AML-193 (cell line): ENCODE data around the gene BRK1.
"Not testable (repeated sequence)": the region's sequence is repeated elsewhere in the genome, so short reads cannot be mapped to it uniquely, and the experiment has no call there.

ENCODE experiments used
- DNase-seq, 2 experiments: peaks; one replicate each; lab custom pipeline; 2025; lab: John Stamatoyannopoulos, UW

Gene BRK1

DNA sequence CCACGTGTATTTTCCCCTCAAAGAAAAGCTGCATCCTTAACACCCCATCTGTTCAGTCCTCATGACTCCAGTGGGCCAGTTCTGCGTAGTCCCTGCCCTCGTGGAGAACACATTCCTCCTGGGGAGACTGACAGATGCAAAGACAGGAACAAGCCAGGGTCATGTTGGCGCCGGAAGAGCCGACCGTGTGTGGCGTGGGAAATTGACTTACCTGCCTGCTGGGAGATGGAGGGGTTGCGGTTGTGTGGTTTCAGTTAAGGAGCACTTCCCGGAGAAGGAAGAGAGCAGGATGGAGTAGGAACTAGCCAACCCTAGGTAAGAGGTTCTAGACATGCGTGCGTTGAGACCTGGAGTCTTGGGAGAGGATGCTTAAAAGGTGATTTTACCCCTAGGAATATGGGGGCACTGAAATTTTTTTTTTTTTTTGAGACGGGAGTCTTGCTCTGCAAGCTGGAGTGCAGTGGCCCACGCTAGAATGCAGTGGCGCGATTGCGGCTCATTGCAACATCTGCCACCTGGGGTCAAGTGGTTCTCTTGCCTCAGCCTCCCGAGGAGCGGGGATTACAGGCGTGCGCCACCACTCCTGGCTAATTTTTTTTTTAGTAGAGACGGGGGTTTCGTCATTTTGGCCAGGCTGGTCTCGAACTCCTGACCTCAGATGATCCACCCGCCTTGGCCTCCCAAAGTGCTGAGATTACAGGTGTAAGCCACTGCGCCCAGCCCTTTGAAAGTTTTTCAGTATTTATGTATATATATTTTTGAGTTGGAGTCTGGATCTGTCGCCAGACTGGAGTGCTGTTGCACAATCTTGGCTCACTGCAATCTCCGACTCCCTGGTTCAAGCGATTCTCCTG lies 27.5 kb downstream of the BRK1 start:
- DNase-seq: peak in 1 of 2 experiments; percentile 21

DNA sequence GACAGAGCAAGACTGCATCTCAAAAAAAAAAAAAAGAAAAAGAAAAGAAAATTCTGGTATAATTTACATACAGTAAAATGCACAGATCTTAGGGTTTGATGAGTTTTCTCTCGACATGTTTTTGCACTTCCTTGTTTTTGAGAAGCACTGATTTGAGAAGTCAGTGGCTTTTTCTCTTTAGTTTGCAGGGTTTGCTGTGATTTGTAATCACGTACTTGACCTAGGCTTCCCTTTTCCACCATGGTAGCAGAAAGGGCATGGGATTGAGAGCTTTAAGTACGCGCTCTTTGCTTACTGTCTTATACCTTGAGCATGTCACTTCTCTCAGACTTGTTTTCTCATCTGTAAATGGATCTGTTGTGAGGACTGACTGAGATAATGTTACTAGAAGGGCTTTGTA lies 30.2 kb downstream of the BRK1 start:
- no peak for DNase-seq

DNA sequence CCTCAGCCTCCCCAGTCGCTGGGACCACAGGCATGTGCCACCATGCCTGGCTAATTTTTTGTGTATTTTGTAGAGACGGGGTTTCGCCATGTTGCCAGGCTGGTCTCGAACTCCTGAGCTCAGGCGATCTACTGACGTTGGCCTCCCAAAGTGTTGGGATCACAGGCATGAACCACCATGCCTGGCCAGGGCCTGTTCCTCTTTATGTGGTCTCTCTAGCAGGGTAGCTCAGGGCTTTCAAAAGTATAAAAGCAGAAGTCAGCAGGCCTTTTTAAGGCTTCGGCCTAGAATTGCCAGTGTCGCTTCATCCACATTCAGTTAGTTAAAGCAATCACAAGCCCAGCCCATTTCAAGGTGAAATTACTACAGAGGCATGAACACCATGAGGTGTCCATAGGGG lies 33.8 kb downstream of the BRK1 start:
- DNase-seq: peak; percentile 33 to 44

DNA sequence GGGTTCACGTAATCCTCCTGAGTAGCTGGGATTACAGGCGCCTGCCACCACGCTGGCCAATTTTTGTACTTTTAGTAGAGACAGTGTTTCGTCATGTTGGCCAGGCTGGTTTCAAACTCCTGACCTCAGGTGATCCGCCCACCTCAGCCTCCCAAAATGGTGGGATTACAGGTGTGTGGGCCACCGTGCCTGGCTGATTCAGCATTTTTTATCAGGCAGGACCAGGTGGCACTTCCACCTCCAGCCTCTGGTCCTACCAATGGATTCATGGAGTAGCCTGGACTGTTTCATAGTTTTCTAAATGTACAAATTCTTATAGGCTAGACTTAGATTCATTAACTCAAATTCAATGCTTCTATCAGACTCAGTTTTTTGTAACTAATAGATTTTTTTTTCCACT lies 35.5 kb downstream of the BRK1 start:
- no peak for DNase-seq

DNA sequence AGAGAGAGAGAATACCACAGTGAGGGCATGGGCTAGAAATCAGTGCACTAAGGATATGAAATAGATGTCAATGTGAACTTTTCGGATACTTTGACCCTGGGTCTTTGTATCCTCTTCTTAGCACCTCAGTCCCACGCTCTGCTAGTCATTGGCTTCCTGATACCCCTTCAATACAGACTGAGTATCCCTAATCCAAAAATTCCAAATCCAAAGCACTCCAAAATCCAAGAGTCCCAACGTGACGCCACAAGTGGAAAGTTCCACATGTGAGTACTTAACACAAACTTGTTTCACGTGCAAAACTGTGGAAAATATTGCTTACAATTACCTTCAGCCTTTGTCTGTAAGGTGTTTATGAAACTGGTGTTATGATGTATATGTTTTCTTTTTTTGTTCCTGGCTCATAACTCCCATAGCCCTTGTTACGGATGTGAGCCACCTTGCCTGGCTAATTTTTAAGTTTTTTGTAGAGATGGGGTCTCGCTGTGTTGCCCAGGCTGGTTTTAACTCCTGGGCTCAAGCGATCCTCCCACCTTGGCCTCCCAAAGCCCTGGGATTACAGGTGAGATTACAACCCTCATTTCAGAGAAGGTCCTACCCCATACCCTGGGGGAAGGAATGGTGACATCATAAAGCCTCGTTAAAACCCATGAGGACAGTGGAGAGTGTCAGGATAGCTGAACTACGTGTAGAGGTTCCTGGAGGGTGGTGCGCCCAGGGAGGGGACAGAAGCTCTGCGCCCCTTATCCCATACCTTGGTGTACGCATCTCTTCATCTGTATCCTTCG lies 39.1 kb downstream of the BRK1 start:
- DNase-seq: no peak

DNA sequence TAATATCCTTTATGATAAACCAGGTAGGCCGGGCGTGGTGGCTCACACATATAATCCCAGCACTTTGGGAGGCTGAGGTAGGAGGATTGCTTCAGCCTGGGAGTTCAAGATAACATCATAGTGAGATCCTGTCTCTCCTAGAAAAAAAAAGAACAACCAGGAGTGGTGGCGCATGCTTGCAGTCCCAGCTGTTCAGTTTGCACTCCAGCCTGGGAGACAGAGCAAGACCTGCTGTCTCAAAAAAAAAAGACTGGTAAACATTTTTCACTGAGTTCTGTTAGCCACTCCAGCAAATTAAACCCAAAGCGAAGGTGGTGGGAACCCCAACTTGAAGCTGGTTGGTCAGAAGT lies 39.6 kb downstream of the BRK1 start:
- DNase-seq: no peak

DNA sequence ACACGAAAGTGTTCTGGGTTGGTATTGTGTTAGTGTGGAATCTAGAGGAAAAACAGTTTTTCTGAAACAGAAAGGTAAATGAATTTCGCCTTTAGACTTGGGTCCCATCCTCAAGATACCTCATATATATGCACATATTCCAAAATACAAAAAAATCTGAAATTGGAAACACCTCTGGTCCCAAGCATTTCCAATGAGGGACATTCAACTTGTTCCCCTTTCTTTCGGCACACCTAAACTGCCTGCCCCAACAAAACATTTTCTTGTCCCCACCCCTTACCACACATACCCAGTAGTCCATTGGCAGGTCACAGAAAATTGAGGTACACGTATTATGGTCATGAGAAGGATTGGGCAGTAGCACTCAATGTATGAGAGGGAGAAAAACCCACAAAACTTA lies 40.2 kb downstream of the BRK1 start:
- DNase-seq: no peak

DNA sequence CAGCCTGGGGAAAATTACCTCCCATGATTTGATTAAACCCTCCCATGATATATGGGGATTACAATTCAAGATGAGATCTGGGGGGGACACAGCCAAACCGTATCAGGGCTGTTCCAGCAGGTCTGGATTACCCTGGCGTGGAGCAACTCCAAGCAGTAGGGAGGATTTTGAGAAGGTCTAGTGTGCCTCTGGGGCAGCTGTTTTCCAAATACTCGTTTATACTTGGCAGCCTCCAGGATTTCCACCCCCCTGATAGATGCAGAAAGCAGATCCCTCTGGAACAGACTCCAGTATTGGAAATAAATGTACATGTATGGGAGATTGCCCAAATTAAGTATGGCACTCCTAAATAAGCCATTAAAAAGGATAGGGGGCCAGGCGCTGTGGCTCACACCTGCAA lies 41.6 kb downstream of the BRK1 start:
- no peak for DNase-seq

DNA sequence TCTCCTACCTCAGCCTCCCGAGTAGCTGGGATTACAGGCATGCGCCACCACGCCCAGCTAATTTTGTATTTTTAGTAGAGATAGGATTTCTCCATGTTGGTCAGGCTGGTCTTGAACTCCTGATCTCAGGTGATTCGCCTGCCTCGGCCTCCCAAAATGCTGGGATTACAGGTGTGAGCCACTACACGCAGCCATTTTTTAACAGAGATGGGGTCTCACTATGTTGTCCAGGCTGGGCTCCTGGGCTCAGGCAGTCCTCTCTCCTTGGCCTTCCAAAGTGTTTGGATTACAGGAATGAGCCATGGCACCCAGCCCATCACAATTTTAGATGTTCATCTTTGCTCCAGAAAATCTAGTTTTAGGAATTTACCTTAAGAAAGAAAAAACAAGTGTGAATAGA lies 43.1 kb downstream of the BRK1 start:
- not testable (repeated sequence) for DNase-seq

DNA sequence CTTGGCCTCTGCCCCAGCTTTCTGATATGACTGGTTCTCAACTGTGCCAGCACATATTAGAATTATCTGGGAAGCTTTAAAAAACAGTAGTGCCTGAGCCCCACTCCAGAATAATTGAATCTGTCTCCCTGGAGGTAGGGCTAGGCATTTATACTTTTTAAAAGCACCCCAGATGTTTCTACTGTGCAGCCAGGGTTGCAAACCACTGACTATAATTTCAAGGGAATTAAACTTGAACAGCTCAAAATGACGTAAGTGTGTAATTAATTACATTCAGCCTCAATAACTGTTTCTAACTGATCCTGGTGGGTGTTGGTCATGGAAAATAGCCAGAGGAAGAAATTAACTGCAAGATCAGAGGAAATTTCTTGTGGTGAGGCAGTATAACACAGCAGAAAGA lies 44.9 kb downstream of the BRK1 start:
- DNase-seq: no peak

DNA sequence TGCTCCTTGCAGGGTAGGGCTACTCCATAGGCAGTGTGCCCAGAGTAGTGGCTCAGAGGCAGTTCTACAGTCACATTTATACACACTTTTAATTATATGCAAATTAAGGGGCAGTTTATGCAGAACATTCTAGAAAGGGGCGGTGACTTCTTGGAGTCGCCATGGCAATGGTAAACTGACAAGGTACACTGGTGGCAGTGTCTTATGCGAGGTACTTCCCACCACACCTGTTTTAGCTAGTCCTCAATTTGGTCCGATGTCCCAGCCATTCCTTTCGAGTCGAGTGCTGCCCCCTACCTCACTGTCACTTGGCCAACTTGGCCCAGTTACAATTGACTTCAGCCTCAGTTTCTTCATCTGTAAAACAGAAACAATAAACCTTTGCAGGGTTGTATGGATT lies 45.5 kb downstream of the BRK1 start:
- DNase-seq: no peak

DNA sequence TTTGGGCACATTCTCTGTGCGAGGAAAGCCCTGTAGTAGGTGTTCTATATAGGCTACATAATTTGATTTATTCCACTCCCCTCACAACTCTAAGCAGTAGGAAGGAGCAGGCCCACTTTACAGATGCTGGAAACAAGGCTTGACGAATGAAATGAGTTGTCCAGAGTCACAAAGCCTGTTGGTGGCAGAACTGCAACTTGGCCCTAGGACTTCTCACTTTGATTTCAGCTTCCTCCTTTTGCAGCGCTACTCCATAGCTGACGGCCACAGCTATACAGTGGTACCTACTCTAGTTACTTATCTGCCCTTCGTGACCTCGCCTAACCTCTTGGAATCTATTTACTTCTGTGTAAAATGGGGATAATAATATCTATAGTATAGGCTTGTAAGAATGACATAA lies 46.7 kb downstream of the BRK1 start:
- DNase-seq: peak; percentile 68 to 73

DNA sequence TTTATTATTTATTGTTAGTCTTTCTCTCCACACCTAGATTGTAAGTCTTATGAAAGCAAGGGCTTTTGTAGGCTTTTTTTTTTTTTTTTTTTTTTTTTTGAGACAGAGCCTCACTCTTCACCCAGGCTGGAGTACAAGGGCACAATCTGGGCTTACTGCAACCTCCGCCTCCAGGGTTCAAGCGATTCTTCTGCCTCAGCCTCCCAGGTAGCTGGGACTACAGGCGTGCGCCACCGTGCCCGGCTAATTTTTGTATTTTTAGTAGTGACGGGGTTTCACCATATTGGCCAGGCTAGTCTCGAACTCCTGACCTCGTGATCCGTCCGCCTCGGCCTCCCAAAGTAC lies 48.7 kb downstream of the BRK1 start:
- not testable (repeated sequence) for DNase-seq

DNA sequence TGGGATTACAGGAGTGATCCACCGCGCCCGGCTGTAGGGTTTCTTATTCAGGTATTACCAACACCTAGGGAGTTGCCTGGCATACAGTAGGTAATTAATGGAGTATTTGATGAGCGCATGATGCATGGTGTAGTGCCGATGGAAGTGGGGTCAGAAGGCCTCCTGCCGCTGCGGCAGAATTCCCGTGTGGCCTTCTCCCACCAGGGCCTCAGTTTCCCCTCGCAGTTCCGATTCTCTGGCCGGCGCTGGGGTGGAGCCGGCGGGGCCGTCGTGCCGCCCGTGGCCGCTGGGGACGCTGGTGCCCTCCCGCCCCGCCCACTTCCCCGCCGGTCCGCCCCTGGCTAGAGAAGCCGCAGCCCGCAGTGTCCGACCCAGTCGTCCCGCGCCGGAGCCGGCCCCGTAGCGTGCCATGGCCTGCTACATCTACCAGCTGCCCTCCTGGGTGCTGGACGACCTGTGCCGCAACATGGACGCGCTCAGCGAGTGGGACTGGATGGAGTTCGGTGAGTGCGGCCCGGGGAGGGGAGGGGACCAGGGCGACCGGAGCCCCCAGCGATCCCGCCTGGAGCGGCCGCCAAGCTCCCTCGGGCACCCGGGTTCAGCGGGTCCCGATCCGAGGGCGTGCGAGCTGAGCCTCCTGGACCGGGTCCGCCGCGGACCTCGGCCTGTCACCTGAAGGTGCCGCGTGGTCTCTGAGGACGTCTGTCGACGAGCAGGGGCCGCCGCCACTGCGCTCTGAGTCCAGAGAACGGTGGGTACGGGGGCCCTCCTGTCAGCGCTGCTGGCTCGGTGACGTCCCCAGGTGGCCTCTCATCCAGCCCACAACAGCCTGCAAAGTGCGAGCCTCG lies 49.3 kb downstream of the BRK1 start, which contains the start of gene IRAK2:
IRAK2 (plus strand) TSS at position 374 of the 848 bp plus-strand sequence; CDS start at position 410, 36 bp downstream.
- DNase-seq: peak; percentile 45 to 53

DNA sequence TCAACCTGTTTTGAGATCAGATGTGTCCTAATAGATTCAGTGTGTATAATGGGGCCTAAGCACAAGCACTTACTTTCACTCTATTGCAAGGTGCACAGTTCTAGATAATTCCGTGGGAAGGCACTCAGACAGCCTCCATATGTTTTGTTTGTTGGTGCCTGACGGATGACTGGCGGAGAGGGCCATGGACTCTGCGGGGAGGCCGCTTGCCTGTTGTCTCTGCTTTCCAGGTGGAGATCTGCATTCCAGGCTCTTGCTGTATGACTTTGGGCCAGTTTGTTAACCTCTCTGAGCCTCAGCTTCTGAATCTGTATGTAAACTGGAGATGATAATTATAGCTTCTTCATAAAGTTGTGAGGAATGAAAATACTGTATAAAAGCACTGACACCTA lies 50.7 kb downstream of the BRK1 start:
- DNase-seq: no peak

DNA sequence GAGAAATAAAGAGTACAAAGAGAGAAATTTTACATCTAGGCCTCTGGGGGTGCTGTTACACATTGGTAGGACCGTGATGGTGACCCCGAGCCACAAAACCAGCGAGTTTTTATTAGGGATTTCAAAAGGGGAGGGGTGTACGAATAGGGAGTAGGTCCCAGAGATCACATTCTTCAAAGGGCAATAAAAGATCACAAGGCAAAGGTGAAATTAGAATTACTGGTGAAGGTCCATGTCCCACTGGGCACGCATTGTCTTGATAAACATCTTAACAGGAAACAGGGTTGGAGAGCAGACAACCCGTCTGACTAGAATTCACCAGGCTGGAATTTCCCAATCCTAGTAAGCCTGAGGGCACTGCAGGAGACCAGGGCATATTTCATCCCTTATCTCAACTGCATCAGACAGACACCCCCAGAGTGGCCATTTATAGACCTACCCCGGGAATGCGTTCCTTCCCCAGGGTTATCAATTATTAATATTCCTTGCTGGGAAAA lies 53.6 kb downstream of the BRK1 start:
- DNase-seq: no peak

DNA sequence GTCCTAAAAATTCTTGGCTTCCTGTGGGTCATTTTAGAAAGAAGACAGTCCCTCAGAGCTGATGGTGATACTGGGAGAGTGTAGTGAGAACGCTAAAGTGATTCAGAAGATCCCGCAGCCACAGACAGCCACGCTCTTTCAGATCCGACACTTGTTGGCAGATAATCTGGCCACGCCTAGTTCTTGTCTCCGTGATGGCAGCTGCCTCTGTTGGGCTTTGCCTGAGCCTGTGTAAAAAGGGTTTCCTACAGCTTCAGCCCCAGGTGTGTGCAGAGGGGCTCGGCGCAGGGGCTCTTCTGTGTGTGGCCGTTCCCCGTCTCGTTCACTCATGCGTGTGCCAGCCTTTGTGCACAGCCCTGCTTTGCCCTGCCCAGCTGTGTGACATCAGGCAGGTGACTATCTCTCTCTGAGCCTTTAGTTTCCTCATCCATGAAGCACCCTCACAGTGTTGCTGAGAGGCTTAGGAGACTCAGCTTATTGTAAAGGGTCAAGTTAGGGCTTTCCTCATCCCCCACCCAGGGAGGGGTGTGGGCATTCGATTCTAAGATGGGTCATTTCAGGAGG lies 55.5 kb downstream of the BRK1 start:
- DNase-seq: no peak

DNA sequence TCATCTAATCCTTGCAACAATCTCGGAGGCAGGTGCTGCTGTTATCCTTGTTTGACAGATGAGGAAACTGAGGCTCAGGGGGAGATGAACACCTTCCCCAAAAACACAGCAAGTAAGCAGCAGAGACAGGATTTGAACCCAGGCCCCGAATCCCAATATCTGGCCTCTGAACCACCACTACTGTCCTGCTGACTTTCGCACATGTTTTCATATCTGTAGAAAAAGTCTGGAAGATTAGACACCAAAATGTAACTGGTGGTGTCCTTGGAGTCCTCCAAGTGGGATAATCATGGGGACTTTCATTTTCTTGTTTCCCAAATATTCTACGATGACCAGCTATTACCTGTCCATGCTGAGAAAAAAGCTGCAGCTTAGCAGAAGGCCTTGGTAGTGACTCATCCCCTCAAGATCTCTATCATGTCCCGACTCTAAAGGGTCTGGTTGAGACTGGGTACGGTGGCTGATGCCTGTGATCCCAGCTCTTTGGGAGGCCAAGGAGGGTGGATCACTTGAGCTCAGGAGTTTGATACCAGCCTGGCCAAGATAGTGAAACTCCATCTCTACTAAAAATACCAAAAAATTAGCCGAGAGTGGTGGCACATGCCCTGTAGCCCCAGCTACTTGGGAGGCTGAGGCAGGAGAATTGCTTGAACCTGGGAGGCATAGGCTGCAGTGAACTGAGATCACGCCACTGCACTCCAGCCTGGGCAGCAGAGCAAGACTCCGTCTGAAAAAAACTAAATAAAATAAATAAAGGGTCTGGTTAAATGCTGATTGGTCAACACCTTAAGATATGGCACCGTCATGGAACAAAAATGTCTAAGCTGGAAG lies 57.8 kb downstream of the BRK1 start:
- no peak for DNase-seq

DNA sequence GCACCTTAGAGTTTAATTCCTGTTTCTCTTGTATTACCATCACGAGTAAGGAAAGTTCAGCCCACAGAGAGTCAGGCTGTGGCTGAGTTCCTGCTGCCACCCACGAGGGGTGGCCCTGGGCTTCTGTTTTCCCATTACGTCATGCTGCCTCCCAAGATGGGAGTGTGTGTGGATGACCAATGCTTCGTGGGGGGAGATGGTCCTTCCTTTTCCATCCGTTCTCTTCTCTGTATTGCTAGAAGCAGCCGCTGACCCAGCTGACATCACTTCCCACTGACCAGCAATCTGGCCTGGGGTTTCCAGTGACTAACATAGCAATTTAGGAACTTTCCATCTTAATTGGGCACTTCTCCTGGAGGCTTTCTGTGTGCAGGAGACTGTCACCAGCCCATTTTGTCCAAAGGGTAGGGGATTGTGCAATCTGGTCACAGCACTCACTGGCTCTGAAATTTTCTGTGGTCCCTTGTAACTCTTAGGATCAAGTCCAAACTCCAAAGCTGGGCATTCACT lies 58.5 kb downstream of the BRK1 start:
- peak; percentile 83 to 84 for DNase-seq

DNA sequence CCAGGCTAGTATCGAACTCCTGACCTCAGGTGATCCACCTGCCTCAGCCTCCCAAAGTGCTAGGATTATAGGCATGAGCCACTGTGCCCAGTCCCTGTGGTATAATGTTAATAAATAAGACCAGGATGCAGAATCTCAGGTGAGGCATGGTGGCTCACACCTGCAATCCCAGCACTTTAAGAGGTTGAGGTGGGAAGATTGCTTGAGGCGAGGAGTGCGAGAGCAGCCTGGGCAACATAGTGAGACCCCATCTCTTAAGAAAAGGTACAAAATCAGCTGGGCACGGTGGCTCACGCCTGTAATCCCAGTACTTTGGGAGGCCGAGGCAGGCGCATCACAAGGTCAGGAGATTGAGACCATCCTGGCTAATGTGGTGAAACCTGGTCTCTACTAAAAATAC lies 59.9 kb downstream of the BRK1 start:
- DNase-seq: not testable (repeated sequence)

DNA sequence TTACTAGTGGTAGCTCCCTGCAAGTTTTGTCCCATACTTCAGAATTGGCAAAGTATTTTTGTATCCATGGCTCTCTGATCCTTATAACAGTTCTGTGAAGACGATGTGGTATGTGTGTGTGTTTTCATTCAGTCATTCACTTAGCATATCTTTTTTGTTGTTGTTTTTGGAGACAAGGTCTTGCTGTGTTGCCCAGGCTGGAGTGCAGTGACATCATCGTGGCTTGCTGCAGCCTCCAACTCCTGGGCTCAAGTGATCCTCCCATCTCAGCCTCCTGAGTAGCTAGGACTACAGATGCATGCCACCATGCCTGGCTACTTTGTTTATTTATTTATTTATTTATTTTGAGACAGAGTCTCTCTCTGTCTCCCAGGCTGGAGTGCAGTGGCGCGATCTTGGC lies 60.7 kb downstream of the BRK1 start:
- not testable (repeated sequence) for DNase-seq
